ENCODE data around the gene SLC39A9.

SLC39A9 gene

GRCh38 chr14:69398053-69398817 lies at the start of gene SLC39A9, which contains the start of gene ERH:
Gene SLC39A9, plus strand, starts transcription at chr14:69398692. Its CDS starts 678 bp downstream, at chr14:69399370.
Gene ERH, minus strand, starts transcription at chr14:69398299. Its CDS starts 66 bp downstream, at chr14:69398233.
- TF ChIP-seq CTCF (IDR thresholded peaks at IDR 0.05; ENCODE audit: borderline replicate concordance, control extremely low read depth, extremely low read depth, insufficient read depth, missing control alignments) = no peak
- in situ Hi-C loops (cut with MboI; ENCODE audit: low sequenced_read_pairs, unreplicated experiment) = no loop called here
- peak; percentile 91 for DNase-seq (ENCODE audit: low spot score)

- in situ Hi-C loops (cut with MboI; ENCODE audit: low sequenced_read_pairs, unreplicated experiment) = no loop called here
- TF ChIP-seq CTCF (IDR thresholded peaks at IDR 0.05; ENCODE audit: borderline replicate concordance, control extremely low read depth, extremely low read depth, insufficient read depth, missing control alignments) = no peak
- DNase-seq (ENCODE audit: low spot score) = no peak
Observed at GRCh38 chr14:69349091-69349777, 49.3 kb upstream of the SLC39A9 start.

- no peak for TF ChIP-seq CTCF (IDR thresholded peaks at IDR 0.05; ENCODE audit: borderline replicate concordance, control extremely low read depth, extremely low read depth, insufficient read depth, missing control alignments)
- DNase-seq (ENCODE audit: low spot score) = no peak
- in situ Hi-C loops (cut with MboI; ENCODE audit: low sequenced_read_pairs, unreplicated experiment) = no loop called here
Observed at GRCh38 chr14:69350892-69351291, 47.6 kb upstream of the SLC39A9 start.

GRCh38 chr14:69351385-69351784 lies 47.1 kb upstream of the SLC39A9 start:
- no peak for TF ChIP-seq CTCF (IDR thresholded peaks at IDR 0.05; ENCODE audit: borderline replicate concordance, control extremely low read depth, extremely low read depth, insufficient read depth, missing control alignments)
- no peak for DNase-seq (ENCODE audit: low spot score)
- in situ Hi-C loops (cut with MboI; ENCODE audit: low sequenced_read_pairs, unreplicated experiment) = no loop called here

- no peak for TF ChIP-seq CTCF (IDR thresholded peaks at IDR 0.05; ENCODE audit: borderline replicate concordance, control extremely low read depth, extremely low read depth, insufficient read depth, missing control alignments)
- no peak for DNase-seq (ENCODE audit: low spot score)
- in situ Hi-C loops (cut with MboI; ENCODE audit: low sequenced_read_pairs, unreplicated experiment) = no loop called here
Observed at GRCh38 chr14:69351911-69352310, 46.6 kb upstream of the SLC39A9 start.

- TF ChIP-seq CTCF (IDR thresholded peaks at IDR 0.05; ENCODE audit: borderline replicate concordance, control extremely low read depth, extremely low read depth, insufficient read depth, missing control alignments) = no peak
- in situ Hi-C loops (cut with MboI; ENCODE audit: low sequenced_read_pairs, unreplicated experiment) = no loop called here
- DNase-seq (ENCODE audit: low spot score) = no peak
Observed at GRCh38 chr14:69353168-69353567, 45.3 kb upstream of the SLC39A9 start.
